ENCODE measurements around the gene EDNRB.
"Not testable (repeated sequence)": the region's sequence is repeated elsewhere in the genome, so short reads cannot be mapped to it uniquely, and the experiment has no call there.

EDNRB gene

GRCh38 chr13:77918391-77919245 lies at the start of gene EDNRB:
Gene EDNRB (minus strand): TSS chr13:77918831. CDS start chr13:77918573, 258 bp downstream.
- DNase-seq: no peak

GRCh38 chr13:77966671-77967070 lies 48.0 kb upstream of the EDNRB start:
- DNase-seq: no peak

GRCh38 chr13:77952737-77953136 lies 34.1 kb upstream of the EDNRB start:
- no peak for DNase-seq

GRCh38 chr13:77952276-77952675 lies 33.6 kb upstream of the EDNRB start:
- no peak for DNase-seq

- DNase-seq: no peak
Observed at GRCh38 chr13:77946522-77946921, 27.9 kb upstream of the EDNRB start.

- DNase-seq: not testable (repeated sequence)
Observed at GRCh38 chr13:77935063-77935462, 16.4 kb upstream of the EDNRB start.

- no peak for DNase-seq
Observed at GRCh38 chr13:77930430-77930829, 11.8 kb upstream of the EDNRB start.

- no peak for DNase-seq
Observed at GRCh38 chr13:77928909-77929308, 10.3 kb upstream of the EDNRB start.

- DNase-seq: no peak
Observed at GRCh38 chr13:77925616-77926015, 7.0 kb upstream of the EDNRB start.

- DNase-seq: no peak
Observed at GRCh38 chr13:77919921-77920294, 1.3 kb upstream of the EDNRB start.

GRCh38 chr13:77919246-77919920 lies 752 bp upstream of the EDNRB start:
- DNase-seq: no peak

- DNase-seq: no peak
Observed at GRCh38 chr13:77916488-77916887, 2.1 kb downstream of the EDNRB start.

- DNase-seq: no peak
Observed at GRCh38 chr13:77915686-77916085, 2.9 kb downstream of the EDNRB start.

GRCh38 chr13:77913003-77913402 lies 5.6 kb downstream of the EDNRB start:
- DNase-seq: no peak

GRCh38 chr13:77911751-77912150 lies 6.9 kb downstream of the EDNRB start:
- no peak for DNase-seq

- no peak for DNase-seq
Observed at GRCh38 chr13:77909827-77910226, 8.8 kb downstream of the EDNRB start.

GRCh38 chr13:77908531-77908930 lies 10.1 kb downstream of the EDNRB start:
- DNase-seq: no peak

- DNase-seq: no peak
Observed at GRCh38 chr13:77907666-77908341, 10.8 kb downstream of the EDNRB start.

- DNase-seq: no peak
Observed at GRCh38 chr13:77904031-77904430, 14.6 kb downstream of the EDNRB start.

- DNase-seq: no peak
Observed at GRCh38 chr13:77903435-77903834, 15.2 kb downstream of the EDNRB start.

GRCh38 chr13:77902319-77902963 lies 16.2 kb downstream of the EDNRB start:
- DNase-seq: no peak

- no peak for DNase-seq
Observed at GRCh38 chr13:77898097-77898496, 20.5 kb downstream of the EDNRB start.

- DNase-seq: no peak
Observed at GRCh38 chr13:77896977-77897376, 21.7 kb downstream of the EDNRB start.
